T-helper 22 cell (primary cell): Measurements from ENCODE around the gene CTSF.
A peak's percentile ranks its signal among the peaks of the same experiment; 100 is the strongest.
"Not testable (repeated sequence)": the region's sequence is repeated elsewhere in the genome, so short reads cannot be mapped to it uniquely, and the experiment has no call there.

Experiments
- DNase-seq: peaks from one replicate; pipeline ENCODE4 v3.0.0-alpha.2; 2020; ENCODE audit warnings: low read depth

The CTSF gene

DNA sequence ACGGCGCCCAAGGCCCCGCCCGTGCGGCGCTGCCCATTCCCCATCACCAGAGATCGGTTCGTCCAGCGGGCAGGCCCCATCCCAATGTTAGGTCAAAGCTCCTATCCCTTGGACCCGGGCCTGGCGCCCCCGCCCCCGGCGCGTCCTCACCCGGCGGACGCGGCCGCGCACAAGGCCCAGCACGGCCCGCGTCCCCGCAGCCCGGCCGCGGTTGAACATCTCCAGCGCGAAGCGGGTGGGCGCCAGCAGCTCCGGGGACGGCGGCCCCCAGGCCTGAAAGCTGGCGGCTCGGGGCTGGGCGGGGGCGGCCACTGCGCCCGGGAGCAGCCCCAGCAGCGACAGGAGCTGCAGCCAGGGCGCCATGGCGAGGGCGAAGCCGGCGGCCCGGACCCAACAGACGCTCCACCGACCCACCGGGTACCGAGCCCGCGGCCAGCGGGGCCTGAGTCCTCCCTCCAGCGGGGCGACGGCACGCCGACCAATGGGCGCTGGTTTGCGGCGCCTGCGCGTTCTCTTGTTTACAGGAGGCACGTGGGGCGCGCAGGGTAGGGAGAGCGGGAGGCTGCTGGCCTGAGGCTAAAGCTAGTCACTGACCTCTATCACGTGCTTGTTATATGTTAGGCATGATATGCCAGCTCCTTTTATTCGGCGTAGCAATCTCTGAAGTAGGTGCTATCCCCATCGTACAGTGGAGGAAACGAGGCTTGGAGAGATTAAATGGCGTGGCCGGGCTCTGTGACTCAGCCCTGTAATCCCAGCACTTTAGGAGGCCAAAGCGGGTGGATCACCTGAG is at the start of gene CTSF:
CTSF (minus strand) TSS at position 483 of the 793 bp plus-strand sequence; CDS start at position 363, 120 bp downstream.
- peak; percentile 46 for DNase-seq

DNA sequence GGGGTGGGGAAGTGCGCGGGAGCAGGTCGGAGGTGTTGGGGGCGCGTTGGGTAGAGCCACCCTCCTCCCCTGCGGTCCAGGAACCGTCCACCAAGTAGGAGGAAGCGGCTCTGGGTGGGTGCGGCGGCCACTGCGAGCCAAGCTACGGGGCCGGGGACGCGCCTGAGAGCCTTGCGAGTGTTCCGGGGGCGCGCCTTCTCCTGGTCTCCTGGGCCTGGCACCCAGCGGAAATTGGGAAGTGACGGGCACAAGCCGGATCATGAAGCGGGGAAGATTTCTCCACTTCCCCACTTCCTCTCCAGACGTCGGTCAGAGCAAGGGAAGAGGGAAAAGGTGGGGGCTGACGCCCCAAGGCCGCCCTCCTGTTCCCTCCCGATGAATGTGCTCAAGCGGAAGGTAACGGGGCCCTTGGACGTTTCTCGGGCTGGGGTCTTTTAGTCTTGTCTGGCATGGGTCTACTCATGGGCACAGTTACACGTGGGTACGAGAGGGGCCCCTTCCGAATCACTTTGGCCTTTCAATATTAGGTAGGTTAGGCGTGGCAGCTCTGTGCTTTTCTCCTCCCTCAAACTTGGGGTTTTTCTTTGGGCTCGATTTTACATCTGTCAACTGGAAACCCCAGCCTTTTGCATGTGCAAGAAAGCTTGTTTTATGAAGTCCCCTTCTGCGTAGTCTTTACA is 48.9 kb upstream of the CTSF start:
- no peak for DNase-seq

DNA sequence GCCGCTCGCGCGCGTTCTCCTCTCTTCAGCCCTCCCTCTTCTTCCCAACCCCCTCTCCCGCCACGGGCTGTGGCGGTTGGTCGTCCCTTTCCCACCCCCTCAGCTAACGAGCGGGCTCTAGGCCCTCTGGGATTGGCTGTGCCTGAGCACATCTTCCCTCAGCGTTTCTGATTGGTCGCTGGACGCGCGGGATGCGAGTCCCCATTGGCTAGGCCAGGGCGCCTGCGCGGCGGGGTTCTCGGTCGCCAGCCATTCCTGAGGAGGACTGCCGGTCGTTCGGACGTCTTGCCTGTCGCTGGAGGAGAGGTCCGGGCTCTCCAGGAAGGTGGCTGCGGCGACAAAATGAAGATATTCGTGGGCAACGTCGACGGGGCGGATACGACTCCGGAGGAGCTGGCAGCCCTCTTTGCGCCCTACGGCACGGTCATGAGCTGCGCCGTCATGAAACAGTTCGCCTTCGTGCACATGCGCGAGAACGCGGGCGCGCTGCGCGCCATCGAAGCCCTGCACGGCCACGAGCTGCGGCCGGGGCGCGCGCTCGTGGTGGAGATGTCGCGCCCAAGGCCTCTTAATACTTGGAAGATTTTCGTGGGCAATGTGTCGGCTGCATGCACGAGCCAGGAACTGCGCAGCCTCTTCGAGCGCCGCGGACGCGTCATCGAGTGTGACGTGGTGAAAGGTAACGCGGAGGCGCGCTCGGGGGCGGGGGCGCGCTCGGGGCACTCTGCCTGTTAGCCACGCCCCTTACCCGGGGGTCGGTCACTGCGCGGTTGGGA is 48.2 kb upstream of the CTSF start, which contains the start of gene RBM14:
RBM14 (plus strand) TSS at position 252 of the 776 bp plus-strand sequence; CDS start at position 343, 91 bp downstream.
- peak; percentile 98 for DNase-seq

DNA sequence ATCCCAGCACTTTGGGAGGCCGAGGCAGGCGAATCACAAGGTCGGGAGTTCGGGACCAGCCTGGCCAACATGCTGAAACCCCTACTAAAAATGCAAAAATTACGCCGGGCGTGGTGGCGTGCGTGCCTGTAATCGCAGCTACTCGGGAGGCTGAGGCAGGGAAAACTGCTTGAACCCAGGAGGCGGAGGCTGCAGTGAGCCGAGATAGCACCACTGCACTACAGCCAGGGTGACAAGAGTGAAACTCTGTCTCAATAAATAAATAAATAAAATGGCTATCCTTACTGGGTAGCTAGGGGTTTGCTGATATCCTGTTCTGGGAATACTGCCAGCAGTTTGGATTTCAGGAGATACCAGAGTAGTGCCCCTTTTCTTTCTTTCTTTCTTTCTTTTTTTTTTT is 45.7 kb upstream of the CTSF start:
- no peak for DNase-seq

DNA sequence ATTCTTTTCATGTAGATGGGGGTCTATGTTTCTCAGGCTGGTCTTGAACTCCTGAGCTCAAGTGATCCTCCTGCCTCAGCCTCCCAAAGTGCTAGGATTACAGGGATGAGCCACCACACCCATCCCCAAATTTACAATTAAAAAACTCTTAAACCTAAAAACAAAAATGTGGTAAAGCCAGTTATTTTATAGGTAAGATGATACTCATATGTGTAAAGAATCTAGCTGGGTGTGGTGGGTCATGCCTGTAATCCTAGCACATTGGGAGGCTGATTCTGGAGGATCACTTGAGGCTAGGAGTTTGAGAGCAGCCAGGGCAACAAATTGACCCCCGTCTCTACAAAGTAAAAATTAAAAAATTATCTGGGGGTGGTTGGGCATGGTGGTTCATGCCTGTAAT is 44.1 kb upstream of the CTSF start:
- no peak for DNase-seq

DNA sequence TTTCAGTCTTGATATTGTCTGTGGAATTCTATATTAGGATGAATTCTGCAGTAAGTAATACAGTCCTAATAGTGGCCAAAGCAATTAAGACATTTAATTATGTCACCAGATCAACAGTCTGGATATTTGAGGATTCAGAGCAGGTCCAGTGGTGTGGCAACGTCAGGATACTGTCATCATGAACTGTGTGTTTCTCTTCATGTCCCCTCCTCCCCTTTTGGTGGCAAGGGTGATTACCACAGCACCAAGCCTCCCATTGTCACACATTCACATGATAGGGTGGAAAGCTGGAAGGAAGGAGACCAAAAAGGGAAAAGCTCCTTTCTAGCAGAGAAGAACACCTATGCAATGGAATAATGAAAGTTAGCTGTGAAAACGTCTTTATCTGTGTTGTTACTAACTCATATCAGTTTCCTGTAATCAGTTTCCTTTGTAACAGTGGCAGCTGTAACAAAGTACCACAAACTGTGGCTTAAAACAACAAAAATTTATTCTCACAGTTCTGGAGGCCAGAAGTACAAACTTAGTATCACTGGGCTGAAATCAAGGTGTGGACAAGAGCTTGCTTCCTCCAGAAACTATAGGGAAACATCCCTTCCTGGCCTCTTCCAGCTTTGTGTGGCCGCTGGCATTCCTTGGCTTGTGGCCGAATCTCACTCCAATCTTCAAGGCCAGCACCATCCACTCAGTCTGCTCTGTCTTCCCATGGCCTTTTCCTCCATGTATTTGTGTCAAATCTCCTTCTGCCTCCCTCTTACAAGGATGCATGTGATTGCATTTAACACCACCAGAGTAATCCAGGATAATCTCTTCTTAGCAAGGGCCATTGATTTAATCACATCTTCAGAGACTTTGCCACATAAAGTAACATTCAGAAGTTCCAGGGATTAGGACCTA is 41.6 kb upstream of the CTSF start:
- DNase-seq, result no peak

DNA sequence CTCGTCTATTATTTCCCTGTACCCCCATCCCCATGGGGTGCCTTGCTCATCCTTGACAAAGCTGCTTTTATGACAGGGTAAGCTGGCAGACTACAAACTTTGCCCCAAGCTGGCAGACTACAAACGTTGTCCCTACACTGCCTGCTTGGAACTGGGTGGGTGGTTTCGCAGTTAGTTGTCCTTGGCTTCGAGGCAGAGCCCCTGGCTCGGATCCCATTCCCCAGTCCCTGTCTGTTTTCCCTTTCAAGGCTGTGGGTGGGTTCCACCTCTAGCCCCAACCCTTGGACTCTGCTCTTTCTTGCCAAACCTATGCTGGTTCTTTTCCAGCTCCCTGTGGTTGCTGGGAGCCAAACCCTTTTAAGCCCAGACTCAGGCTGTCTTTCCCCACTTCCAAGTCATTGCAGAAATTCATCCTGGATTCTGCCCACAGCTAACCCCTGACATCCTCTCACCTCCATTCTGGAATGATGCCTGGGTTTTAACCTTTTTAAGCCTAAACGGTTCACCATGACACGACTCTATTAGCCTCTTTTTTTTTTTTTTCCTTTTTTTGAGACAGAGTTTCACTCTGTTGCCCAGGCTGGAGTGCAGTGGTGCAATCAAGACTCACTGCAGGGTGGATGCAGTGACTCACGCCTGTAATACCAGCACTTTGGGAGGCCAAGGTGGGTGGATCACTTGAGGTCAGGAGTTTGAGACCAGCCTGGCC is 38.9 kb upstream of the CTSF start:
- DNase-seq, result no peak

DNA sequence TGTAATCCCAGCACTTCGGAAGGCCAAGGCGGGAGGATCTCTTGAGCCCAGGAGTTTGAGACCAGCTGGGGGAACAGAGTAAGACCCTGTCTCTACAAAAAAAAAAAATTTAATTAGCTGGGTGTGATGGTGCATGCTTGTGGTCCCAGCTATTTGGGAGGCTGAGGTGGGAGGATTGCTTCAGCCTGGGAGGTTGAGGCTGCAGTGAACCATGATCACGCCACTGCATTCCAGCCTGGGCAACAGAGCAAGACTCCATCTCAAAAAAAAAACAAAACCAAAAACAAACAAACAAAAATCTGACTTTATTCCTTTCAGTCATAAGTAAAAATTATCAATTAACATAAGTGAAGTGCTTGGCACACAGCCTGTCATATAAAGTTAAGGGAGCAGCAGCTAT is 38.2 kb upstream of the CTSF start:
- DNase-seq, result not testable (repeated sequence)

DNA sequence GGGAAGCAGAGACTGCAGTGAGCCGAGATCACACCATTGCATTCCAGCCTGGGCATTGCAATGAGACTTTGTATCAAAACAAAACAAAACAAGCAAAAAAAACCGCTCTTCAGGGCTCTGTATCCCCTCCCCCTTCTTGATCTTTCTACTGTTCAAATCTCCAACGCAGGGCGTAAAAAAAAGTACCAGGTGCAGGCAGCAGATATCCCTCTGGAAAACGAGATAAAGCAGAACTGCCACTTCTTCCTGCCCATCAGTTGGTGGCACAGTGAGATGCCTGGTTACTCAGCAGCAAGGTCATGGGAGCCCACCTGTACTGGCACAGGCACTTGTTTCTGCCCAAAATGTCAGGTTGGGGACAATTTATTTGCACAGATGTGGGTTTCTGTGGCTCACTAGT is 35.7 kb upstream of the CTSF start:
- DNase-seq, result no peak

DNA sequence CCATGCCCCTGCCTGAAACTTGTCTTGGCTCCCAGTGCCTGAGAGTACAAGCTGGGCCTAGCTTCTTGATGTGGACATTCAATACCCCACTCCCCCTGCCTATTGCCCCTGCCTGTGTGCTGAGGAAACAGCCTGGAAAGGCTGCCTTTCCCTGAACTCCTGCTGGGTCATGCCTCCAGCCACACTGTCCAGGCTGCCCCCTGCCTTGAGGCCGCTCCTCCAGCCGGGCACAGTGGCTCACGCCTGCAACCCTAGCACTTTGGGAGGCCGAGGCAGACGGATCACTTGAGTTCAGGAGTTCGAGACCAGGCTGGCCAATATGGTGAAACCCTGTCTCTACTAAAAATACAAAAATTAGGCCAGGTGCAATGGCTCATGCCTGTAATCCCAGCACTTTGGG is 34.7 kb upstream of the CTSF start:
- DNase-seq, result no peak

DNA sequence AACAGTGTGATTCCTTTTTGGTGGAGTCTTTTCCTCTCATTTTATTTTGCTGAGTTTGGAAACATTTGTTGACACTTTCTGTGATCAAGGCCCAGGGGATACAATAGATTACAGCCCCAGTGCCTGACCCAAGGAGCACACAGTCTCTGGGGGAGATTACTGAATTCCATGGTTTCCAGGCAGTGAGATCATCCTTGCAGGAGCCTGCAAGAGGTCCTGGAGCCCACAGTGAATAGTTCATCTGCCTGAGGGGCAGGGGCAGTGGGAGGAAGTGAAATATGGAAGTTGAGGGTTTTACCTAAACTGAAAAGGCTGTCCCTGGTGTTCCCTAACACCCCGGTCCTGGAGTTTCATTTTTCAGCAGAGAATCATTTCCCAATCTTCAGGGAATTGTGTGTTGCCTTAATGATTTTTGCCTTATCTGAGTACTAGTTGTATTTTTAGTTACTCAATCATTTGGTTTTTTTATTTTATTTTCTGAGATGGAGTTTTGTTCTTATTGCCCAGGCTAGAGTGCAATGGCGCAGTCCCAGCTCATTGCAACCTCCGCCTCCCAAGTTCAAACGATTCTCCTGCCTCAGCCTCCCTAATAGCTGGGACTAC is 32.3 kb upstream of the CTSF start:
- DNase-seq, result no peak

DNA sequence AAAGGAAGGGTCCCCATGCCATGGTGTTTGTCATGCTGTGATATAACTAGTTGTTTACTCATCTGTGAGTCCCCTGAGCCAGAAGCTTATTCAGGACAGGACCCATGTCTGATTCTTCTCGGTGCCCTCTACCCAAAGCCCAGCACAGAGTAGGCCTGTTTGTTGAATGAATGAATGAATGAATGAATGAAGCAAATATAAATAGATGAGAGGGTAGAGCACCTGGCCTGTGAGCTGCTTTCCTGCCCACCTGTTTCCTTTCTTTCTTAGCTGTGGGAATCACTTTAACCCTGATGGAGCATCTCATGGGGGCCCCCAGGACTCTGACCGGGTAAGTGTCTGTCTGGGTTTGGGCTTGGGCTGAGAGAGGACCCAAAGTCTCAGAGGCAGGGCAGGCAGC is 31.8 kb upstream of the CTSF start:
- no peak for DNase-seq

DNA sequence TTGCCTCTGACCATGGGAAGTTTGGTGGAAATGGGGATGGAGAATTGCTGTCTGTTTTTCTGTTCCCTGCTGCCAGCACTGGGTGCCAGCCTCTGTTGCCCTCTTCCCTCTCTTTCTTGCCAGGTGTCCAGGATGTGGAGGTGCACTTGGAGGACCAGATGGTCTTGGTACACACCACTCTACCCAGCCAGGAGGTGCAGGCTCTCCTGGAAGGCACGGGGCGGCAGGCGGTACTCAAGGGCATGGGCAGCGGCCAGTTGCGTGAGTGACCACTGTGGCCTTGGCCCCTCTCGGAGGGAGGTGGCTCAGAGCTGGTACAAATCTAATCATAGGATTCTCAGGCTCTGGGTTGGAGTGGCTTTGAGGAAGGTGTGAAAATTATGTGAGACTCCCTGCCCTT is 30.6 kb upstream of the CTSF start:
- DNase-seq, result no peak

DNA sequence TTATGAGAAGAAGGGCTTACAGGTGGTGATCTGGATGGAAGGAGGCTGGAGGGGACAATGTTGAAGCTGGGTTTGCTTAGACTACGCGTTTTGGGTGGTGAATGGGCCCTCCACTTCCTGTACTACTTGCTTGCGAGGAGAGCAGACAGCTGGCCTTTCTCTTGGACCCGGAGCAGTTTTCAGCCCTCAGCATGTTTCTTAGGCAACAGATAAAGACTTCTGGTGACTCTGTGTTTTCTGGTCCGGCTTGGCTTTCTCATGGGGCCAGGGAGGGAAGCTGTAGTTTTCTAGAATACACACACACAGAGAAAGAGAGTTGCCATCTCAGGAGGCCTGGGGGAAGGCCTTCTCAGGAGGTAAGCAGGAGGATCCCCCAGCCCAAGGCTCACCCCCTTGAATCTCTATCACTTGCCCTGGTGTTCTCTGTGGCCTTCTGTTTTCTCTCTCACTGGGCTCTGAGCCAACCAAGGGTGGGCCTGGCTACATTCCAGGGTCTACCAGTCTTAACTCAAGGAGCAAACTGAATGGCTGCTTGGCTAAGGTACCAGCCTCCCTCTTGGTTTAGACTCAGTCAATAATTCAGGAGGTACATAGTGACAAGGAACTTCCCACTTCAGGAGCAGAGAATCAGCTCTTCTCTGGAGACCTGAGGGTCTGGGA is 27.0 kb upstream of the CTSF start:
- no peak for DNase-seq

DNA sequence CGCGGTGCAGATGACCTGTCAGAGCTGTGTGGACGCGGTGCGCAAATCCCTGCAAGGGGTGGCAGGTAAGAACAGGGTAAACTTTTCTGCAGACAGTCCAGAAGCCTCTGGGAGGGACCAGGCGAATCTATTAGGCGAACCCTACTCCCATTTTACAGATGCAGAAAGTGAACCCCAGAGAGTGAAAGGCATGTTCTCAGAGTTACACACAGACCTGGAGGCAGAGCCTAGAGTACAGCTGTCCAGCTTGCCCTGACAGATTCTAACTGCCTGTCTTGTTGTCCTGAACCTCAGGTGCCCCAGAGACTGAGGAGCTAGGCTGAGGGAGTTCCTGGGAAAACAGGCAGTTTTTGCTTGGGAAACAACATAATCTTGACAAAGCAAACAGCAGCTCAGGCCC is 25.2 kb upstream of the CTSF start:
- no peak for DNase-seq

DNA sequence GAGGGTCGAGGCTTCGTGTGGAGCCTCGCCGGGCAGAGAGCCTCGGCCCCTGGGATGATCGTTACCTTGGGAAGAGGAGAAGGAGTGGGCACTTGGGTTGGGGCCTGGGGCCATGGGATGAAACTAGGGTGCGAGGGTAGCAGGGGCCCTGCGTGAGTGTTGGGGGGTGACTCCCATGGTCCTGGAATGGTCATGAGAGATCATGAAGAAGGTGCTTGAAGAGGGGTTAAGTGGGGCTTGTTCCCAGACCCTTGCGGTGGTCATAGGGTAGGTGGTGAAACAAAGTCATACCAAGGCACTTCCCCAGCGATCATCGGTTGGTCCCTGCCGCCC is 24.9 kb upstream of the CTSF start:
- DNase-seq, result no peak

DNA sequence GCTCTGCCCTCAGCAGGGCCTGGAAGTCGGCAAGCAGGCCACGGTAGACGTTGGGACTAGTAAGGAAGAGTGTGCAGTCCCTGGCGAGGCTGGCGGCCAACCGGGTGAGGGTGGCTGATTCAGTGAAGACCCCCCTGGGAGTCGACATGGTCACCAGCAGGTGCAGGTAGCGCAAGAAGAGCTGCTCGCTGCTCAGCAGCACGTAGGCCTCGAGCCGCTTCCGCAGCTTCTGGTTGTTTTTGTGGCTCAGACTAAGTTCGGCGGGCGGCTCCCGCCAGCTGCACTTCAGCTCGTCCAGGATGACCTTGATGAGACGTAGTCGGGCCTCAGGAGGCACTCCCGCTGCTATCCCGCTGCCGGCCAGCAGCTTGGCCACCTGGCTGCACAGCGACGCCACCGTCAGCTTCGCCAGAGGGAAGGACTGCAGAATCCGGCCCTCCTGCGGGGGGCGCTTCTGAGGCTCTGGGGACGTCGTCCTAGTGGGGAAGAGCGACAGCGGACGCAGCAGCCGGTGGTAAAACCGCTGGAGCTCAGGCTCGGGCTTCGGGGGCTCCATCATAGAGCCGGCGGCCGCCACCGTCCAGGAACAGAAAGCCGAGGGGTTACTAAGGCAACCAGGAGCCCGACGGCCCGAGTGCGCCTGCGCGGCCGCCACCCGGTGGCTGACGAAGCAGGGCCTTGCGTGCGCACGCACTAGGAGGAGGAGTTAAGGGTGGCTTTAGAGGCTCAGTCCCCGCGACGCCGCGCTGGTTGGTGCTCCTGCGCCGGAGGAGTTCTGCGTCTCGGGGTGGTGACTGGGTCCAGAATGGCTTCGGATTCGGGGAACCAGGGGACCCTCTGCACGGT is 24.3 kb upstream of the CTSF start, which contains the start of the genes CCDC87 and CCS:
CCDC87 (minus strand) TSS at position 607 of the 846 bp plus-strand sequence; CDS start at position 559, 48 bp downstream.
CCS (plus strand) TSS at position 729 of the 846 bp plus-strand sequence; CDS start at position 806, 77 bp downstream.
- DNase-seq, result peak; percentile 98

DNA sequence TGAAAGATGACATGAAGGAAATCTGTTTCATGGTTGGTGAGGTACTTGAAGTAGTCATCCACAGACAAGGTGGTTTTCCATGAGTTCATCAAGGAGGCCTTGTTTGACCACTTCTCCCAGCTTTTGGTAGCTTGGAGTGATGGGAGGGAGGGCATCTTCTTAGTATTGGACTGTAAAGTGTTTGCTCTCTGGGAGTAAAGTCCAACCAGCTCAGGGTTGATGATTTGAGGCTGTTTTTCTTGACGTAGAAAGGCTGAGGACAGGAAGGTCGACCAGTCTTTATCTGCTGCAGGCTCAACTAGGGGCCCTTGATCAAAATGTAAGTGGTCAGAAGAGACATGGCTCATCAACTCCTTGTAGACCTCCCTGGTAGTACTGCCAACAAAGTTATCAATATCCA is 22.8 kb upstream of the CTSF start:
- no peak for DNase-seq
